AG10803 (cell line): Measurements from ENCODE around the gene MGAT5.
"Not testable (repeated sequence)": the region's sequence is repeated elsewhere in the genome, so short reads cannot be mapped to it uniquely, and the experiment has no call there.

Experiments used
- DNase-seq: peaks from one replicate; pipeline ENCODE4 v3.0.0; 2010; ENCODE audit warnings: low read depth
- H3K4me3 ChIP-seq: 2 replicates; pipeline ENCODE4 v1.5.1; 2011; ENCODE audit warnings: mild to moderate bottlenecking, low read length, control low read depth
- TF ChIP-seq, protein P1 (sequence below): conservative IDR thresholded peaks from 2 replicates; pipeline ENCODE4 v1.5.1; 2011; ENCODE audit warnings: mild to moderate bottlenecking, low read length, control low read depth, inconsistent platforms

Gene MGAT5

DNA sequence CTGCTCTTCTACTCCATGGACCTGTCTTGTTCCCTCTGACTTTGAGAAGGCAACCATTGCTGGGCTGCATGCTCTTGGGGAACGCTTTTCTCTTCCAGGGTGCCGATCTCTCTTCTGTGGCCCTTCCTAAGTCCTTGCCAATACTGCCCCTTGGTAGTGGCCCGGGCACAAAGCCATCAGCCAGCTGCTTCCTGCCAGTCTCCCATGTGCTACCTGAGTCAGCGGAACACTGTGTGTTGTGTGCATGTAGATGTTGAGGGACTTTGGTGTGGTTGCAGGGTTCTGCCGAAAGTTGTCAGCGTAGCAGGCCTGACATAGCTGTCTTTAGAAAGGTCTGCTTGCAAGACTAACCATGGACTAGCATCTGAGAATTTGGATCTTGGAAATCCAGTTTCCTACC is 35.4 kb downstream of the MGAT5 start:
- no peak for DNase-seq
- H3K4me3 ChIP-seq = no peak overlapping the region
- TF ChIP-seq, protein P1, sequence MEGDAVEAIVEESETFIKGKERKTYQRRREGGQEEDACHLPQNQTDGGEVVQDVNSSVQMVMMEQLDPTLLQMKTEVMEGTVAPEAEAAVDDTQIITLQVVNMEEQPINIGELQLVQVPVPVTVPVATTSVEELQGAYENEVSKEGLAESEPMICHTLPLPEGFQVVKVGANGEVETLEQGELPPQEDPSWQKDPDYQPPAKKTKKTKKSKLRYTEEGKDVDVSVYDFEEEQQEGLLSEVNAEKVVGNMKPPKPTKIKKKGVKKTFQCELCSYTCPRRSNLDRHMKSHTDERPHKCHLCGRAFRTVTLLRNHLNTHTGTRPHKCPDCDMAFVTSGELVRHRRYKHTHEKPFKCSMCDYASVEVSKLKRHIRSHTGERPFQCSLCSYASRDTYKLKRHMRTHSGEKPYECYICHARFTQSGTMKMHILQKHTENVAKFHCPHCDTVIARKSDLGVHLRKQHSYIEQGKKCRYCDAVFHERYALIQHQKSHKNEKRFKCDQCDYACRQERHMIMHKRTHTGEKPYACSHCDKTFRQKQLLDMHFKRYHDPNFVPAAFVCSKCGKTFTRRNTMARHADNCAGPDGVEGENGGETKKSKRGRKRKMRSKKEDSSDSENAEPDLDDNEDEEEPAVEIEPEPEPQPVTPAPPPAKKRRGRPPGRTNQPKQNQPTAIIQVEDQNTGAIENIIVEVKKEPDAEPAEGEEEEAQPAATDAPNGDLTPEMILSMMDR = no peak

DNA sequence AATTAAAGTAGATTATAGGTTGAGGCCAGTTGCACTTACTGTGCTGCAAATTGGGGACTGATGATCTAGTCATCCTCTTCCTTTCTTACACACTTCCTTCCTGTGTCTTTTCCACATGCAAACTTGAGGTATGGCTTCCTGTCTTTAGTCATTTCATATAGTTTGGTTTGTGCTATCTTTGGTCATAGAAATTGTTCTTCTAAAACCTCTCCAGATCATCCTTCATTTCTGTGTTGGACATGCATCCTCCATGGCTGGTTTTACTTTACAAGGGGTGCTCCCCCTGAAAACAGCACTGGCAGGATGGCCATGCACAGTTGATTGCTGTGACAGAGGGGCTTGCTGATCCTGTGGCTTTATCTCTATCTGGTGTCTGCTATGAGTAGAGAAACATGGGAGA is 36.5 kb downstream of the MGAT5 start:
- TF ChIP-seq, protein P1 = no peak
- no peak for DNase-seq
- no peak overlapping the region for H3K4me3 ChIP-seq

DNA sequence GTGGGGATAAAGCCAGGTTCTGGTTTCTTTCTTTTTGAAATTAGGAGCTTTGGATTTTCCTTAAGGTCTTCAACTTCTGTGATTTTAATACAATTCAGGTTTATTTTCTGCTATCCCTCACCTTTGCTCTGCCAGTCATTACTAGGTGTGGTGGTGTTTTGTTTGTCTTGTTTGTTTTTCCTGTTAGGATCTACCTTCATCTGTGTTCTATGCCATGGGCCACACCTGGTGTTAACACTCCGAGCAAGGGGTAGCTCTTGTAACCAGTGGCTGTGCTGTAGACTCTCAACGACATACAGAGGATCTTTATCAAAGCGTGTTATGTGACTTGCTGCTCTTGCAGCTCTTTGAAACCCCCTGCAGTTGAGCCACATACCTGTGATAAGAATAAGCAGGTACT is 38.6 kb downstream of the MGAT5 start:
- no peak overlapping the region for H3K4me3 ChIP-seq
- TF ChIP-seq, protein P1 = no peak
- no peak for DNase-seq

DNA sequence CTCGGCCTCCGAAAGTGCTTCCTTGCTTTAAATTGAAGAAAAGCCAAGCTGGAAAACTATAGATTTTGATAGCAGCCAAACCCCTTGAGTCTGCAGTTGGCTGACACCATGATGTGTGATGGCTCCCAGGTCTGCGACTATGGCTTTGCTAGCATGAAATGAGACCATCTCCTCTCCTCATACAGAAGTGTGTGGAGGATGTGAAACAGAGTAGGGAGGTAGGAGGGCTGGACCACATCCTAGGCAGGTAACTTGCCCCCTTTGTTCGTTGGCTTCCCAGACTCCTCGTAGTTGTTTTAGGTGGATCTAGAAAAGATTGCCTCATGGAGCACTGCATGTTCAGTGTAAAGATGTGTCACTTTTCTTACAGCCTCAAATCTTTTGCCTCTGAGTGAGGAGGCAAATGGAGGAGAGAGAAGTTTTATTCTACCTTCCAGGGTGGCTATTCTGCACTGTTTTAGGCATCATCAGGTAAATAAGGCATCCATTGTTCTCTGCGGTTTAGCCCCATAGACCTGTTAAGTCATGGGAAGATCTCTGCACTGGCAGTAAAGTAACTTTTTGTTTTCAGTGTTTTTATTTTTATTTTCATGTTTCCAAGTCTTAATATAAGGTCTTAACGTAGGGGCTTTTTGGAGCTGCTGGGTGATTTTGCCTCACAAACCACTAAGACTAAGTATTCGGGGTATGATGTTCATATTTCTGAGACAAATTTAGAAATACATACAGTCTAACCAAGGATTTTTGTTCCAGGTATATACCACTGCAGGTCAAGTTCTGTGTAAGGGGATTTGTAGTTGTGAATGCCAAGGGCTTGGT is 40.1 kb downstream of the MGAT5 start:
- H3K4me3 ChIP-seq = no peak overlapping the region
- DNase-seq = no peak
- TF ChIP-seq, protein P1 = no peak

DNA sequence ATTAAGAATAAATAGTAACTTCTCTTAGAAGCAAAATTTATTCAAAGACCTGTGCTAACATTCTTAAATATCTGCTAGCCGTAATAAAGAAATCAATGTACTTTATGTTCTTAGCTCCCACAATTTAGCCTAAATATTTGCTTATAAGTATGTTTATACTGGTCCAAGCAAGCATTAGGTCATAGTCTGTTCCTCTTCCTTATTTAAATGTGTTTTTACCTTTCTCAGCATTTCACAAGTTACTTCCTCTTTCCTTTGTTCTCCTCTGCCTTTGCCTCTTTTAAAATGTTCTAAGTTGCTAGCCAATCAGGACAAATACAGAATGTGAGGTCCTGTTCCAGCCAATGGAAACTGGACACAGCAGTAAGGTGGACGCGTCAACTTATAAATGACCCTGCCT is 40.7 kb downstream of the MGAT5 start:
- DNase-seq, H3K4me3 ChIP-seq: not testable (repeated sequence)

DNA sequence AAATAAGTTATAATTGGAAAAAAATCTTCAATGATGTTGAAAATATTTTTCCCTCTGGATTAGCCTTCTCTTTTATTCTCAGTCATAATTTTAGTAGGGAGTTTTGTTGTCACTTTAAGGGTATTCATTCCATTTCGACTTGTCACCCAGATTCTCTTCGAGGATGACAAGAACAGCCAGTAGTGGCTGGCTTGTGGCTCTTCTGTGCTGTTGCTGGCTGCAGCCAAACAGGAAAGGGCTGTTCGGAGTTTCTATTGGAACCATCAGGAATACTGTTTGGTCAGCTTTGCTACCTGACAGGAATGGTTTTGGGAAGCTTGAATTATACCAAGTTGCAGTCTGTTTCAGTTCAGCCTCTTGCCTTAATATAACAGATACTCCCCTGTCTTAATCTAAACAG is 41.6 kb downstream of the MGAT5 start:
- TF ChIP-seq, protein P1 = no peak
- no peak overlapping the region for H3K4me3 ChIP-seq
- peak; percentile 61 for DNase-seq

DNA sequence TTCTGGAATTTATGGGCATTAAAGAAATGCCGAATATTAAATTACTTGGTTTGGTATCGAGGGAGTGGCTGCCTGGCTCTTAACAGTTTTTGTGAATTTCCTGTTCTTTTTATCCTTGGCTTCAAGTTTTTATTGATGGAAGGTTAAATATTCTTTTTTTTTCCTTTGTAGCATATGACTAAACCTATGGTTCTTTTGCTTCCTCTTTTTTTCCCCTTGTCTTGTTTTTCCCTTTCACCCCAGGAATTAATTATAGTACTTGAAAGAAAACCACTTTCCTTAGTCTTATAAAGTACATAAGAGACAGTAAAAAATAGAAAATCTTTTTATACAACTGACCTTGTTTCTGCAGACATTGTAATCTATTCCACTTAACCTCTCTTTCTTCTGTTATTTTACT is 42.4 kb downstream of the MGAT5 start:
- no peak overlapping the region for H3K4me3 ChIP-seq
- no peak for DNase-seq
- TF ChIP-seq, protein P1 = no peak
